HPDE6-E6E7 (cell line): Measurements from ENCODE around the gene PRAMEF25.
"Not testable (repeated sequence)": the region's sequence is repeated elsewhere in the genome, so short reads cannot be mapped to it uniquely, and the experiment has no call there.

ENCODE experiments used
- DNase-seq: peaks from one replicate; pipeline ENCODE4 v3.0.0; 2011; ENCODE audit warnings: missing footprints; ENCODE audit errors: extremely low spot score

Gene PRAMEF25

DNA sequence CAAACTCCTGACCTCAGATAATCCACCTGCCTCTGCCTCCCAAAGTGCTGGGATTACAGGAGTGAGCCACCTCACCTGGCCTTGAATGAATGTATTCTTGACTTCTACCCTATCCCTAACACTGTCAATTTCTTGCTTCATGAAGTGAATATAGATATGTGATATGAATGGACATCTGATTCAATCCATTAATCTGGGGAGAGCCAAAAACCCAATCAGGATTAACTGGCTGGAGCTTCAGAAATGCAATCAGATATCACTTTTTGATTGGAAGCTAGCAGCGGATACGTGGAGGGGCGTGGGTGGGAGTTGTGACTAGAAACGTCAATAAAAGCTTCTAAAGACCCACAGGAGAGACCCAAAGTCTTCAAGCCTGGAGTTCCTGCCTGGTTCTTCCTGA is at the start of gene PRAMEF25:
Gene PRAMEF25 (plus strand): TSS at position 301 of the 400 bp plus-strand sequence. CDS start 2,920 bp downstream, outside the sequence.
- DNase-seq: not testable (repeated sequence)

DNA sequence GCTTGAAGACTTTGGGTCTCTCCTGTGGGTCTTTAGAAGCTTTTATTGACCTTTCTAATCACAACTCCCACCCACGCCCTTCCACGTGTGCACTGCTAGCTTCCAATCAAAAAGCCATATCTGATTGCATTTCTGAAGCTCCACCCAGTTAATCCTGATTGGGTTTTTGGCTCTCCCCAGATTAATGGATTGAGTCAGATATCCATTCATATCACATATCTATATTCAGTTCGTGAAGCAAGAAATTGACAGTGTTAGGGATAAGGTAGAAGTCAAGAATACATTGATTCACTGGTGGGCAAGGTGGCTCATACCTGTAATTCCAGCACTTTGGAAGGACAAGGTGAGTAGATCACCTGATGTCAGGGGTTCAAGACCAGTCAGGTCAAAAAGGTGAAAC is 14.1 kb upstream of the PRAMEF25 start, which contains the start of gene PRAMEF27:
Gene PRAMEF27 (minus strand): TSS at position 101 of the 400 bp plus-strand sequence. CDS start 2,916 bp downstream, outside the sequence.
- DNase-seq: not testable (repeated sequence)

GRCh38 chr1:13116754-13117153 is 46.2 kb downstream of the PRAMEF25 start, which contains the start of gene HNRNPCL2:
Gene HNRNPCL2, minus strand, starts transcription at chr1:13116854. Its CDS starts 454 bp downstream, at chr1:13116400.
- not testable (repeated sequence) for DNase-seq
